Pancreas (tissue), 10 donors: ENCODE results near the gene ARHGAP19. TPM values are rescaled to one million over a fixed set of nuclear protein-coding genes. Genes with fewer than 3 reads are reported as not detected.

Experiments used
- ATAC-seq, 4 donors: fragments of 200-7000 bp; cut with Tn5 transposase; one replicate each; pipeline versions ENCODE4 v1.8.0 to v1.9.1; 2020; ENCODE audit warnings: mild to moderate bottlenecking in 4 of 4, moderate library complexity in 4 of 4
- DNase-seq, 6 donors: peaks; one replicate each; pipeline ENCODE4 v3.0.0-alpha.2; 2020
- FAIRE-seq: peaks from 2 replicates; lab custom pipeline; 2012; peaks lifted over from hg19 to GRCh38; lab: Jason Lieb, UNC
- H3K27ac ChIP-seq, 4 donors: fragments of 200-600 bp; sonication (generic); 1 replicate in 3 of 4; 2 replicates in 1 of 4; pipeline versions ENCODE4 v1.5.0 to v1.8.0; 2020
- H3K27me3 ChIP-seq, 4 donors: fragments of 200-600 bp; one replicate each; pipeline ENCODE4 v1.8.0; 2021
- H3K36me3 ChIP-seq, 3 donors: fragments of 200-600 bp; sonication (generic) in 1 of 3; one replicate each; pipeline versions ENCODE4 v1.5.0 to v1.8.0; 2020 to 2021
- H3K4me1 ChIP-seq, 3 donors: fragments of 200-600 bp; one replicate each; pipeline ENCODE4 v1.8.0; 2021
- H3K4me3 ChIP-seq, 4 donors: fragments of 200-600 bp; sonication (generic) in 2 of 4; one replicate each; pipeline versions ENCODE4 v1.5.0 to v1.8.0; 2020 to 2021
- H3K9me3 ChIP-seq, 4 donors: fragments of 200-600 bp; one replicate each; pipeline ENCODE4 v1.8.0; 2021
- CTCF ChIP-seq, 4 donors: fragments of 200-600 bp; sonication (generic) in 3 of 4; IDR thresholded peaks; one replicate each; pipeline versions ENCODE4 v1.5.0 to v1.8.0; 2021; ENCODE audit warnings: antibody characterized with exemption in 4 of 4
- WGBS, 2 donors: extraction: QIAGEN DNeasy Blood & Tissue Kit; methylation state at CpG; one replicate each; pipeline ENCODE4 v1.1.7; 2013; 5-methylcytosine and 5-hydroxymethylcytosine counted together
- intact Hi-C, 3 donors: fragments of 100-400 bp; cut with DNase I; formaldehyde crosslinking; loops; one replicate each; pipeline versions ENCODE4 v1.11.1 to v1.14.2; 2022
- polyA plus RNA-seq, 2 donors: library from polyadenylated mRNA; stranded (reverse); fragments of 200-250 nt; gene quantifications; one replicate each; pipeline ENCODE4 v1.2.3, GENCODE V29; 2013
- total RNA-seq, 6 donors: library from RNA; stranded (reverse); fragmentation: NEBNext Ultra II Directional in 4 of 6; extraction: Animal tissue kit (Norgen Biotek cat#: 25700) in 4 of 6; gene quantifications; one replicate each; pipeline versions ENCODE4 v1.2.1 to v1.2.4, GENCODE V29; 2021 to 2023
- donor health status: healthy with polysubstance abuse.
- donor health status: DM: no; HTN: no; CAD: no; lungs with moderate emphysema.
- donor health status: DM: no; HTN: no; CAD: no.
- donor health status: control.
- donor health status: control.
- donor health status: Bipolar disorder and iron deficiency.
- donor health status: DM: yes; HTN: yes; CAD: no.
- donor health status: DM: no; HTN: no; CAD: no.
- donor health status: DM: no; HTN: no; CAD: no.
- donor health status: DM: yes; HTN: yes; CAD: no.

Gene ARHGAP19
- total and polyA plus RNA-seq, 8 donors, result 1.1 to 4.8 (median 2.4) TPM

DNA sequence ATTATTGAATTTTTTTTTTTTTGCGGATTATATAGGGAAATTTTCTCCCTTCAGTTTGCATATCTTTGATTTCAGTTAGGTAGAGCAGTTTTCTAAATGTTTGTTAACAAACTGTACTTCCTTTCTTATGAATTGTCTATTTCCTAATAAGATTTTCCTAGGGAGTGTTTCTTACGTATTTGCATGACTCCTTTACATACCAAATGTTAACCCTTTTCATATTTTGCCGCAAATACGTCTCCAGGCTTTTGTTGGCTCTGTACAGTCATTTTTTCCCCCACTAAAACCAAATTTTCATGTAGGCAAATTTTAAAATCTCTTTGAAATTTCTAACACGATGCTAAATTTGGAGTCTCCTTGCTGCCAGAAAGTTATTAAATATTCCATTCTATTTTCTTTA, 44.0 kb upstream of the ARHGAP19 start:
- ATAC-seq, result no peak
- no peaks in the 10 kb centered on the region for H3K27me3 ChIP-seq
- intact Hi-C loops, result loop anchor here in 1 of 3 donors (10.0 kb wide), 1 partner anchor 52 kb away; no protein-coding TSS in a partner anchor
- H3K9me3 ChIP-seq, result no peaks in the 10 kb centered on the region
- no peak for TF ChIP-seq CTCF (IDR thresholded peaks at IDR 0.05)
- DNase-seq, result no peak
- no peak for FAIRE-seq
- 26 to 28% methylated on average over 5 of the region's 5 CpGs for WGBS, 2 donors
- H3K4me3 ChIP-seq, result no peak overlapping the region
- no peaks in the 10 kb centered on the region for H3K36me3 ChIP-seq
- peaks cover 8 to 23% (median 14%) of the 10 kb centered on the region in 3 donors for H3K4me1 ChIP-seq
- peak overlapping the region in 1 of 4 donors; percentile 69 for H3K27ac ChIP-seq

DNA sequence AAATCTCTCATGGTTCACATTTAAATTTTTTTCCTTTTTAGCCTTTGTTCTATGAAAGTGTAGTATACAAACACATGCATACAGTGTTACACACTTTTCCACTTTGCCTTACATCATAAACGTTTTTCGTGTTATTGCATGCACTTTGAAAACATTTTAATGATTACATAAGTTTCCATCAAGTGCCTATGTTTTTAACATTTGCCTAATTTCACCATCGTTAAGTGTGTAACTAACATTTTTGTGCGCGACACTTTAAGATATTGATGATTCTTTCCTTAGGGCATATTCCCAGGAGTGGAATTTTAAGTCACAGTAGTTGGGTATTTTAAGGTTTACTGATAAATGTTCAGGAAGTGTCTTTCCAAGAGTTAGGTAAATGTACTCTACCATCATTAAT, 43.6 kb upstream of the ARHGAP19 start:
- Histone ChIP-seq H3K4me3 (no peak overlapping the region), H3K9me3 (no peaks in the 10 kb centered on the region), H3K27me3 (no peaks in the 10 kb centered on the region), H3K4me1 (peaks cover 11 to 27% (median 18%) of the 10 kb centered on the region in 3 donors), H3K27ac (peak overlapping the region in 1 of 4 donors; percentile 69), H3K36me3 (no peaks in the 10 kb centered on the region)
- DNase-seq (no peak), FAIRE-seq (no peak), ATAC-seq (no peak)
- TF ChIP-seq CTCF (IDR thresholded peaks at IDR 0.05), result no peak
- WGBS, 2 donors, result 36 to 47% methylated on average over 5 of the region's 5 CpGs
- intact Hi-C loops, result loop anchor here in 1 of 3 donors (10.0 kb wide), 1 partner anchor 51 kb away; no protein-coding TSS in a partner anchor

DNA sequence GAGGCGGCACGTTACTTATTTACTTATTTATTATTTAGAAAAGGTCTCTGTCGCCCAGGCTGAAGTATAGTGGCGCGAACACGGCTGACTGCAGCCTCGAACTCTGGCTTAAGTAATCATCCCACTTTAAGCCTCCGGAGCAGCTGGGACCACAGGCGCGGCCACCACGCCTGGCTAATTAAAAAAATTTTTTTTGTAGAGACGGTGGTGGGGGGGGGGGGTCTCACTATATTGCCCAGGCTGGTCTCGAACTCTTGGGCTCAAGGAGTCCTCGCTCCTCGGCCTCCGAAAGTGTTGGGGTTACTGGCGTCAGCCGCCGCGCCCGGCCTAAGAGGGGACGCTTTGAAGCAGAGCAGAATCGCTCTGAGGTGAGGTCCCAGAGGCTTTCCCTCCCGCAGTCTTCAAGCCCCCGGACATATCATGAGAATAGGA, 42.8 kb upstream of the ARHGAP19 start:
- 12 to 15% methylated on average over 25 of the region's 25 CpGs for WGBS, 2 donors
- TF ChIP-seq CTCF (IDR thresholded peaks at IDR 0.05), result no peak
- FAIRE-seq, result no peak
- H3K27ac ChIP-seq, result peak overlapping the region; percentile 79 to 96 (median 90)
- no peaks in the 10 kb centered on the region for H3K27me3 ChIP-seq
- H3K9me3 ChIP-seq, result no peaks in the 10 kb centered on the region
- H3K4me3 ChIP-seq, result peak overlapping the region in 3 of 4 donors; percentile 73 to 83 (median 82)
- H3K36me3 ChIP-seq, result no peaks in the 10 kb centered on the region
- intact Hi-C loops, result loop anchor here in 1 of 3 donors (10.0 kb wide), 1 partner anchor 50 kb away; no protein-coding TSS in a partner anchor
- ATAC-seq, result no peak
- DNase-seq, result peak in 5 of 6 donors; percentile 26 to 76 (median 50)
- H3K4me1 ChIP-seq, result peaks cover 11 to 30% (median 21%) of the 10 kb centered on the region in 3 donors

GRCh38 chr10:97334370-97335175, 42.1 kb upstream of the ARHGAP19 start, which contains the start of gene FRAT2:
TSS of gene FRAT2 (minus strand) at chr10:97334729. CDS start at chr10:97334572, 157 bp downstream.
- FAIRE-seq (no peak), ATAC-seq (peak; percentile 86 to 95 (median 90)), DNase-seq (peak; percentile 89 to 95 (median 92))
- H3K4me1 ChIP-seq, result peaks cover 11 to 36% (median 25%) of the 10 kb centered on the region in 3 donors
- H3K9me3 ChIP-seq, result no peaks in the 10 kb centered on the region
- peak within 1 kb of the TSS; percentile 79 to 96 (median 90) for H3K27ac ChIP-seq
- intact Hi-C loops, result loop anchor here in 1 of 3 donors (10.0 kb wide), 1 partner anchor 50 kb away; no protein-coding TSS in a partner anchor
- H3K36me3 ChIP-seq, result no peaks in the 10 kb centered on the region
- peak within 1 kb of the TSS; percentile 73 to 92 (median 82) for H3K4me3 ChIP-seq
- 0 to 1% methylated on average over 64 to 103 of the region's 103 CpGs for WGBS, 2 donors
- H3K27me3 ChIP-seq, result no peaks in the 10 kb centered on the region
- TF ChIP-seq CTCF (IDR thresholded peaks at IDR 0.05), result no peak
